Calu3 (cell line): Measurements from ENCODE around the gene PTGIR. TPM values are rescaled to one million over a fixed set of nuclear protein-coding genes. Genes with fewer than 3 reads are reported as not detected.

Experiments used
- BruUV-seq: library from RNA; stranded (reverse); fragments of 400-500 nt; replicated peaks from 2 replicates; lab custom pipeline; 2021; lab: Mats Ljungman, UMichigan
- CTCF ChIA-PET: fragments of 300-600 bp; sonication (Branson Sonifier 250); formaldehyde crosslinking; loops from one replicate; lab custom pipeline; 2022; ENCODE audit warnings: antibody characterized with exemption; lab: Charles Lee
- DNase-seq: peaks from one replicate; pipeline ENCODE4 v3.0.0; 2022
- H3K27ac Mint-ChIP-seq: one replicate; pipeline ENCODE4 v1.8.0; 2022; ENCODE audit warnings: mixed read lengths; ENCODE audit not compliant: unreplicated experiment
- H3K27me3 Mint-ChIP-seq: one replicate; pipeline ENCODE4 v1.8.0; 2022; ENCODE audit warnings: mixed read lengths; ENCODE audit not compliant: unreplicated experiment
- H3K36me3 Mint-ChIP-seq: one replicate; pipeline ENCODE4 v1.8.0; 2022; ENCODE audit warnings: mild to moderate bottlenecking, moderate library complexity, mixed read lengths; ENCODE audit not compliant: insufficient read depth, unreplicated experiment
- H3K4me1 Mint-ChIP-seq: one replicate; pipeline ENCODE4 v1.8.0; 2022; ENCODE audit warnings: mild to moderate bottlenecking, low read depth, mixed read lengths; ENCODE audit not compliant: unreplicated experiment
- H3K4me3 Mint-ChIP-seq: one replicate; pipeline ENCODE4 v1.8.0; 2022; ENCODE audit warnings: mild to moderate bottlenecking, low read depth, moderate library complexity, mixed read lengths; ENCODE audit not compliant: unreplicated experiment
- H3K9me3 Mint-ChIP-seq: one replicate; pipeline ENCODE4 v1.8.0; 2022; ENCODE audit warnings: low read depth, mixed read lengths; ENCODE audit not compliant: unreplicated experiment
- intact Hi-C: fragments of 100-400 bp; cut with micrococcal nuclease; formaldehyde crosslinking; loops from one replicate; pipeline ENCODE4 v1.10.0; 2022; ENCODE audit not compliant: unreplicated experiment
- total RNA-seq: library from RNA; stranded (reverse); gene quantifications from 2 replicates; pipeline ENCODE4 v1.2.3, GENCODE V29; 2022
- TF ChIP-seq, protein P1 (sequence below): fragments of 200-600 bp; IDR thresholded peaks from one replicate; pipeline ENCODE4 v1.8.0; 2022; ENCODE audit warnings: antibody characterized with exemption; ENCODE audit not compliant: unreplicated experiment

The PTGIR gene
- total RNA-seq, 1 experiment from 2014 or later, result not detected

GRCh38 chr19:46573679-46574498 lies 51.0 kb downstream of the PTGIR start:
- no TSS peak for BruUV-seq
- intact Hi-C loops, result no loop called here
- TF ChIP-seq, protein P1, sequence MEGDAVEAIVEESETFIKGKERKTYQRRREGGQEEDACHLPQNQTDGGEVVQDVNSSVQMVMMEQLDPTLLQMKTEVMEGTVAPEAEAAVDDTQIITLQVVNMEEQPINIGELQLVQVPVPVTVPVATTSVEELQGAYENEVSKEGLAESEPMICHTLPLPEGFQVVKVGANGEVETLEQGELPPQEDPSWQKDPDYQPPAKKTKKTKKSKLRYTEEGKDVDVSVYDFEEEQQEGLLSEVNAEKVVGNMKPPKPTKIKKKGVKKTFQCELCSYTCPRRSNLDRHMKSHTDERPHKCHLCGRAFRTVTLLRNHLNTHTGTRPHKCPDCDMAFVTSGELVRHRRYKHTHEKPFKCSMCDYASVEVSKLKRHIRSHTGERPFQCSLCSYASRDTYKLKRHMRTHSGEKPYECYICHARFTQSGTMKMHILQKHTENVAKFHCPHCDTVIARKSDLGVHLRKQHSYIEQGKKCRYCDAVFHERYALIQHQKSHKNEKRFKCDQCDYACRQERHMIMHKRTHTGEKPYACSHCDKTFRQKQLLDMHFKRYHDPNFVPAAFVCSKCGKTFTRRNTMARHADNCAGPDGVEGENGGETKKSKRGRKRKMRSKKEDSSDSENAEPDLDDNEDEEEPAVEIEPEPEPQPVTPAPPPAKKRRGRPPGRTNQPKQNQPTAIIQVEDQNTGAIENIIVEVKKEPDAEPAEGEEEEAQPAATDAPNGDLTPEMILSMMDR, result no peak
- peaks cover 61% of the 10 kb centered on the region for H3K27me3 Mint-ChIP-seq
- no peak overlapping the region for H3K27ac Mint-ChIP-seq
- no peak for DNase-seq
- H3K9me3 Mint-ChIP-seq, result peaks cover 3% of the 10 kb centered on the region
- no peak overlapping the region for H3K4me3 Mint-ChIP-seq
- peaks cover 9% of the 10 kb centered on the region for H3K4me1 Mint-ChIP-seq
- CTCF ChIA-PET, result interaction anchor here (0.6 to 0.9 kb wide), 2 partner anchors 29 to 44 kb away, joined by 3 to 5 read pairs; no protein-coding TSS in a partner anchor
- H3K36me3 Mint-ChIP-seq, result no peaks in the 10 kb centered on the region

- Mint-ChIP-seq H3K27ac (no peak overlapping the region), H3K9me3 (peaks cover 3% of the 10 kb centered on the region), H3K4me1 (peaks cover 9% of the 10 kb centered on the region), H3K27me3 (peaks cover 45% of the 10 kb centered on the region), H3K4me3 (no peak overlapping the region), H3K36me3 (no peaks in the 10 kb centered on the region)
- intact Hi-C loops, result no loop called here
- no TSS peak for BruUV-seq
- TF ChIP-seq, protein P1, result peak; percentile 35
- DNase-seq, result peak; percentile 30
- CTCF ChIA-PET, result interaction anchor here (0.6 to 0.7 kb wide), 2 partner anchors 29 to 691 kb away, joined by 3 to 4 read pairs; partner anchors contain the start of gene CALM3
Measured at GRCh38 chr19:46571495-46571894, 53.4 kb downstream of the PTGIR start.

Other genes starting within 250 kb of the PTGIR start
- gene CCDC8, start 211.5 kb downstream of the PTGIR start, total RNA-seq, result not detected in 2 replicates
- not detected in 2 replicates for gene PNMA8C, start 196.2 kb downstream of the PTGIR start, total RNA-seq
- 0.49 and 0.61 TPM in 2 replicates for gene PNMA8A, start 153.5 kb downstream of the PTGIR start, total RNA-seq
- not detected in 2 replicates for gene PNMA8B, start 129.2 kb downstream of the PTGIR start, total RNA-seq
- gene CALM3, start 23.8 kb downstream of the PTGIR start, total RNA-seq, result 182 and 220 TPM in 2 replicates
- not detected in 2 replicates for gene GNG8, start 11.1 kb upstream of the PTGIR start, total RNA-seq
- not detected in 2 replicates for gene DACT3, start 36.1 kb upstream of the PTGIR start, total RNA-seq
- gene PRKD2, start 92.0 kb upstream of the PTGIR start, total RNA-seq, result 98.3 and 110 TPM in 2 replicates
- gene FKRP, start 121.0 kb upstream of the PTGIR start, total RNA-seq, result 33.7 and 35.0 TPM in 2 replicates
- 149 and 151 TPM in 2 replicates for gene STRN4, start 121.4 kb upstream of the PTGIR start, total RNA-seq
- gene SLC1A5, start 163.5 kb upstream of the PTGIR start, total RNA-seq, result 237 and 250 TPM in 2 replicates
- 180 and 184 TPM in 2 replicates for gene AP2S1, start 225.8 kb upstream of the PTGIR start, total RNA-seq
- gene ARHGAP35, start 235.9 kb upstream of the PTGIR start, total RNA-seq, result 84.8 and 87.8 TPM in 2 replicates